ENCODE measurements around the gene PSD2. TPM values are rescaled to one million over a fixed set of nuclear protein-coding genes. Genes with fewer than 3 reads are reported as not detected.

PSD2 gene
- total RNA-seq, 2 experiments from 2014 or later = not detected

GRCh38 chr5:139847091-139847490 is 51.5 kb downstream of the PSD2 start:
- Mint-ChIP-seq H3K27me3 (peaks cover 22% of the 10 kb centered on the region), H3K36me3 (no peaks in the 10 kb centered on the region), H3K4me3 (peak overlapping the region; percentile 7), H3K9me3 (no peaks in the 10 kb centered on the region), H3K27ac (no peak overlapping the region), H3K4me1 (ENCODE audit: low read depth) (peaks cover 8% of the 10 kb centered on the region)
- ChIA-PET POLR2A (interaction anchor here (0.9 kb wide), 1 partner anchor 25 kb away, joined by 4 read pairs; no protein-coding TSS in a partner anchor), CTCF (interaction anchor here (0.8 to 1.8 kb wide), 8 partner anchors 9 to 122 kb away, joined by 3 to 15 read pairs (median 5); no protein-coding TSS in a partner anchor)
- no peak for DNase-seq
- intact Hi-C loops (cut with micrococcal nuclease) = loop anchor here (10.0 kb wide), 1 partner anchor 308 kb away; no protein-coding TSS in a partner anchor

GRCh38 chr5:139847790-139848507 is 52.3 kb downstream of the PSD2 start:
- intact Hi-C loops (cut with micrococcal nuclease) = loop anchor here (10.0 kb wide), 1 partner anchor 307 kb away; no protein-coding TSS in a partner anchor

GRCh38 chr5:139848508-139849100 is 53.0 kb downstream of the PSD2 start:
- no peaks in the 10 kb centered on the region for H3K9me3 Mint-ChIP-seq
- H3K4me3 Mint-ChIP-seq = peak overlapping the region; percentile 57
- no peak overlapping the region for H3K27ac Mint-ChIP-seq
- DNase-seq = peak; percentile 28
- H3K36me3 Mint-ChIP-seq = no peaks in the 10 kb centered on the region
- H3K4me1 Mint-ChIP-seq (ENCODE audit: low read depth) = peaks cover 8% of the 10 kb centered on the region
- H3K27me3 Mint-ChIP-seq = peaks cover 15% of the 10 kb centered on the region
- CTCF ChIA-PET = interaction anchor here (0.9 to 3.2 kb wide), 6 partner anchors 14 to 120 kb away, joined by 3 to 22 read pairs (median 9); no protein-coding TSS in a partner anchor
- intact Hi-C loops (cut with micrococcal nuclease) = loop anchor here (10.0 kb wide), 1 partner anchor 306 kb away; no protein-coding TSS in a partner anchor
- POLR2A ChIA-PET = interaction anchor here (1.1 to 1.2 kb wide), 2 partner anchors 14 to 61 kb away, joined by 3 to 4 read pairs; no protein-coding TSS in a partner anchor

More at GRCh38 chr5:139847790-139848507, 52.3 kb downstream of the PSD2 start:
- Mint-ChIP-seq H3K4me3 (peak overlapping the region; percentile 60), H3K9me3 (no peaks in the 10 kb centered on the region), H3K36me3 (no peaks in the 10 kb centered on the region), H3K27ac (no peak overlapping the region), H3K27me3 (peaks cover 18% of the 10 kb centered on the region), H3K4me1 (ENCODE audit: low read depth) (peaks cover 8% of the 10 kb centered on the region)
- DNase-seq = peak; percentile 81
- CTCF ChIA-PET = interaction anchor here (0.8 to 3.2 kb wide), 11 partner anchors 8 to 121 kb away, joined by 3 to 22 read pairs (median 6); no protein-coding TSS in a partner anchor
- POLR2A ChIA-PET = interaction anchor here (0.9 to 1.2 kb wide), 2 partner anchors 24 to 60 kb away, joined by 4 read pairs; no protein-coding TSS in a partner anchor

- ChIA-PET POLR2A (interaction anchor here (1.1 to 1.2 kb wide), 2 partner anchors 13 to 62 kb away, joined by 3 to 4 read pairs; no protein-coding TSS in a partner anchor), CTCF (interaction anchor here (0.9 to 3.2 kb wide), 6 partner anchors 14 to 120 kb away, joined by 3 to 22 read pairs (median 8); no protein-coding TSS in a partner anchor)
- H3K27me3 Mint-ChIP-seq = peaks cover 12% of the 10 kb centered on the region
- no peak overlapping the region for H3K27ac Mint-ChIP-seq
- H3K4me3 Mint-ChIP-seq = no peak overlapping the region
- no peaks in the 10 kb centered on the region for H3K9me3 Mint-ChIP-seq
- no peak for DNase-seq
- H3K36me3 Mint-ChIP-seq = no peaks in the 10 kb centered on the region
- intact Hi-C loops (cut with micrococcal nuclease) = loop anchor here (10.0 kb wide), 1 partner anchor 305 kb away; no protein-coding TSS in a partner anchor
- H3K4me1 Mint-ChIP-seq (ENCODE audit: low read depth) = peaks cover 8% of the 10 kb centered on the region
Observed at GRCh38 chr5:139849501-139849900, 53.9 kb downstream of the PSD2 start.

DNA sequence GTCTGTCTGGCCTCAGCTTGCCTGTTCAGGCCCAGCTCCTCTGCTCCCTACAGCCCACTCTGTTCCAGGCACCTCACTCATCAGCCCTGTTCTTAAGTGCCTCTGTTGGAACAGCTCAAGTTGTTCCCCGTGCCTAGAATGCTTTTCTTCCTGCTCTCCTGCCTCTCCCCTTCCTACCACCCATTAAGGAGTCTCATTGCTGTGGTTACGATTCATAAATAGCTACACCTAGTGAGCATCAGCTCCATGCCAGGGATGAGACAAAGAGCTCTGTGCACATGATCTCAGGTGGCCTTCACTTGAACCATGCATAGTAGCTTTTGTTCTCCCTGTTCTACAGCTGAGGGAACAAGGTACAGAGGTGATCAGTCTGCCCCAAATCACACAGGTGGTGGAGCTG is 54.3 kb downstream of the PSD2 start:
- Mint-ChIP-seq H3K27me3 (peaks cover 11% of the 10 kb centered on the region), H3K36me3 (no peaks in the 10 kb centered on the region), H3K27ac (no peak overlapping the region), H3K9me3 (no peaks in the 10 kb centered on the region), H3K4me1 (ENCODE audit: low read depth) (peaks cover 8% of the 10 kb centered on the region), H3K4me3 (no peak overlapping the region)
- DNase-seq = no peak
- ChIA-PET CTCF (interaction anchor here (0.9 to 3.2 kb wide), 6 partner anchors 13 to 121 kb away, joined by 3 to 22 read pairs (median 8); no protein-coding TSS in a partner anchor), POLR2A (no interaction called here)
- intact Hi-C loops (cut with micrococcal nuclease) = loop anchor here (10.0 kb wide), 1 partner anchor 305 kb away; no protein-coding TSS in a partner anchor

DNA sequence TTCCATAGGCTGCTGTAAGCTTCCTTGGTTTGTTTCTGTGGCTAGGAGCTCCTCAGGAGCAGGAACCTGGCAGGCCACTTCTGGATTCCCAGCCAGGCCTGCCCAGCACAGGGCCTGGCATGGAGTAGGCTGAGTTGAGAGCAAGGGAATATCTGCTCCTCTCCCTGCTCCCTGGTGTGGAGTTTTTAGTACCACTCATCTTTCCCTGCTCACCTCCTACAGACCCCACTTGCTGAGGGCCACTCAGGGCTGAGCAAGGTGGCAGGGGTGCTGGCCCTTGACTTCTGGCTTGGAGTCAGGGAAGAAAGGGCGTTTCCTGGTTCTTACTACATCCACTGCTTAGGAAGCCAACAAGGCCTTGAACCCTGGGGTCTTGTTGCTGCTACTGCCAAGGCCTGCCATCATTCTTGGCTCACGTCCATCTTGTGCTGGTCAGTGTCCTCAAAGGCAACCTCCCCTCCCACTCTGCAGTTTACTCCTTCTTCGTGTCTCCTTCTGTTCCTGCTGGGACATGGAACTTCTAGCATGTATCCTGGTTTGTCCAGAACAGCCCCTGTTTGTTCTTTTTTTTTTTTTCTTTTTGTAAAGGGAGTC is 54.9 kb downstream of the PSD2 start:
- Mint-ChIP-seq H3K4me1 (ENCODE audit: low read depth) (peaks cover 8% of the 10 kb centered on the region), H3K9me3 (no peaks in the 10 kb centered on the region), H3K27ac (no peak overlapping the region), H3K4me3 (no peak overlapping the region), H3K36me3 (no peaks in the 10 kb centered on the region), H3K27me3 (peaks cover 10% of the 10 kb centered on the region)
- ChIA-PET CTCF (interaction anchor here (0.9 to 3.2 kb wide), 4 partner anchors 13 to 120 kb away, joined by 3 to 22 read pairs (median 10); no protein-coding TSS in a partner anchor), POLR2A (no interaction called here)
- DNase-seq = no peak
- intact Hi-C loops (cut with micrococcal nuclease) = no loop called here

DNA sequence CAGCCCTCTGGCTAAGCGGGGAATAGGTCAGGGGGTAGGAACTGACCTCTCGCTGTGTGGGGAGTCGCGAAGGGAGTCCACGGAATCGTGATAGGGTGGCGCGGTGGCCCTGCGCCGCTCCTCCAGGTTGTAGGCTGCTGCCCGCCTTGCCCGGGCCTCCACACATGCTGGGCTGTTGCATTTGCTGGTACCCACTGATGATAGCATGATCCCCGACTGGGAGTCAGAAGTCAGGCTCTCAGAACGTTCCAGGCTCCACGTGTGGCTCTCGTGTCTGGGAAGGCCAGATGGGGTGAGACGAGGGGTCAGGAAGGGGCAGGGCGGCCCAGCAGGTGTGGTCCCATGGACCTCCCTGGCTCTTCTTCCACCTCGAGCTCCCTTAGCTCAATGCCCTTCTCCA is 56.0 kb downstream of the PSD2 start:
- Mint-ChIP-seq H3K4me1 (ENCODE audit: low read depth) (peaks cover 8% of the 10 kb centered on the region), H3K9me3 (no peaks in the 10 kb centered on the region), H3K4me3 (no peak overlapping the region), H3K27ac (no peak overlapping the region), H3K36me3 (no peaks in the 10 kb centered on the region), H3K27me3 (peaks cover 2% of the 10 kb centered on the region)
- DNase-seq = no peak
- POLR2A ChIA-PET = no interaction called here
- CTCF ChIA-PET = interaction anchor here (2.3 kb wide), 1 partner anchor 64 kb away, joined by 12 read pairs; no protein-coding TSS in a partner anchor
- intact Hi-C loops (cut with micrococcal nuclease) = no loop called here

DNA sequence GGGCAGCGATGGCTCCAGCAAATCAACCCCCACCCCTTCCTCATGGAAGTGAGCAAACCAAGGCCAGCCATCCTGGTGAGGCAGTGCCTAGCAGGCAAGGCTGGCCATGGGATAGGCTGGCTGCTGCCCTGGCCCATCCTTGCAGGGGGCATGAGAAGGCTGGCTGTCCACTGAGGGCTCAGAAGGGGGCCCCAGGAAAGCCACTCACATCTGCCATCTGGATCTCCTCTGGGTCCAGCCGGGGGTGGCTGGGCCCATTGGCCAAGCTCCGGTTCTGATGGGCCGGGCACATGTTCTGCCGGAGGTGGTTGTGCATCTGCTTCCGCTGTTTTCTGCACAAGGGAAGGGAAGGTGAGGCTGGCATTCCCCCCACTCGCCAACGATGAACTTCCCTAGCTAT is 57.1 kb downstream of the PSD2 start:
- Mint-ChIP-seq H3K27ac (no peak overlapping the region), H3K9me3 (no peaks in the 10 kb centered on the region), H3K27me3 (no peaks in the 10 kb centered on the region), H3K4me1 (ENCODE audit: low read depth) (peaks cover 2% of the 10 kb centered on the region), H3K36me3 (no peaks in the 10 kb centered on the region), H3K4me3 (no peak overlapping the region)
- ChIA-PET POLR2A (no interaction called here), CTCF (interaction anchor here (0.9 to 2.3 kb wide), 3 partner anchors 11 to 65 kb away, joined by 3 to 12 read pairs (median 3); no protein-coding TSS in a partner anchor)
- no peak for DNase-seq
- intact Hi-C loops (cut with micrococcal nuclease) = no loop called here

DNA sequence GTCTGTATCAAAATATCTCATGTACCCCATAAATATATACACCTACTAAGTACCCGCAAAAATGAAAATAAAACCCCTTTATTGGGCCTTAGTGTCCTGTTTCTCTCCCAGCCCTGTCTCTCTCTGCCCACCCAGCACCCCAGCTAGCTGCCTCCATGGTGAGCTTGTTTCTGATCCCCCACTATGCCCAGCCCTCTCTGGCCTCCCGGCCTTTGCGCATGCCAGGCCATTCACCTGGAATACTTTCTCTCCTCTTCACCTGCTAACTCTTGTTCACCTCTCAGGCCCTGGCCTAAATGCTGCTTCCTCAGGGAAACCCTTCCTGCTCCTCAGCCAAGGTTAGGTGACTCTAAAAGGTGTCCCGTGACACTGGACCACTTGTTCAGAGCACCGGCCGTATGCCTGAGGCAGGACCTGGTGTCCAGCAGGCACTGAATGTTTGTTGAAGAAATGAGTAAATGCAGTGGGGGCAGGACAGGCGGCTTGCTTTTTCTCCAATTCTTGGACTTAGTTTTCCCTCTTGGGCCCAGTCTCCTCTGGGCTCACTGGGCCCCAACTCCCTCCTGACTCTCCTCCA is 58.5 kb downstream of the PSD2 start:
- H3K4me3 Mint-ChIP-seq = no peak overlapping the region
- H3K36me3 Mint-ChIP-seq = no peaks in the 10 kb centered on the region
- ChIA-PET CTCF (interaction anchor here (1.5 to 3.1 kb wide), 3 partner anchors 9 to 115 kb away, joined by 7 to 16 read pairs (median 7); no protein-coding TSS in a partner anchor), POLR2A (no interaction called here)
- intact Hi-C loops (cut with micrococcal nuclease) = no loop called here
- H3K27ac Mint-ChIP-seq = no peak overlapping the region
- no peaks in the 10 kb centered on the region for H3K27me3 Mint-ChIP-seq
- no peaks in the 10 kb centered on the region for H3K4me1 Mint-ChIP-seq (ENCODE audit: low read depth)
- no peak for DNase-seq
- H3K9me3 Mint-ChIP-seq = no peaks in the 10 kb centered on the region

DNA sequence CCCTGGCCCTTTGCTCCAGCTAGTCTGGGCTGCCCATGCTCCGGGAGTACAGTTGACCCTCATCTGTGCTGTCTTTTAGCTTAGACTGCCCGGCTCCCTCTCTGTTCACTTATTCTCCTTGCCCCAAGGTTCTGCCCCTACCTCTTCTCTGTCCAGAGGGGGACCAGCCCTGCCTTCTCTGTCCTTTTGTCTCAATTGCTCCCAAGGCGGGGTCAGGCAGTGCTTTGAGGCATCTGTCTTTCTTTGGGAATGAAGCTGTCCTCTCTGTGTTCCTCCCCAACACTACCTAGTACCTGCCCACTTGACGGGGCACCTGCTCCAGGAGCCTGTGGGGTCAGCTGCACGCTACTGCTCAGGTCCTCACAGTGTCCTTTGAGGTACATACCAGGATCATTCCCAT is 59.3 kb downstream of the PSD2 start:
- ChIA-PET CTCF (interaction anchor here (1.5 to 3.1 kb wide), 3 partner anchors 8 to 114 kb away, joined by 7 to 16 read pairs (median 7); no protein-coding TSS in a partner anchor), POLR2A (no interaction called here)
- Mint-ChIP-seq H3K9me3 (no peaks in the 10 kb centered on the region), H3K36me3 (no peaks in the 10 kb centered on the region), H3K27me3 (no peaks in the 10 kb centered on the region), H3K27ac (no peak overlapping the region), H3K4me3 (no peak overlapping the region), H3K4me1 (ENCODE audit: low read depth) (no peaks in the 10 kb centered on the region)
- no peak for DNase-seq
- intact Hi-C loops (cut with micrococcal nuclease) = no loop called here

- Mint-ChIP-seq H3K27ac (no peak overlapping the region), H3K9me3 (no peaks in the 10 kb centered on the region), H3K27me3 (no peaks in the 10 kb centered on the region), H3K4me1 (ENCODE audit: low read depth) (no peaks in the 10 kb centered on the region), H3K4me3 (no peak overlapping the region), H3K36me3 (no peaks in the 10 kb centered on the region)
- no peak for DNase-seq
- CTCF ChIA-PET = interaction anchor here (0.9 to 3.1 kb wide), 4 partner anchors 8 to 113 kb away, joined by 3 to 16 read pairs (median 7); no protein-coding TSS in a partner anchor
- POLR2A ChIA-PET = no interaction called here
- intact Hi-C loops (cut with micrococcal nuclease) = no loop called here
Observed at GRCh38 chr5:139855451-139855850, 59.8 kb downstream of the PSD2 start.
